Measurements from ENCODE around the gene CLEC1A.

Gene CLEC1A, protein sequence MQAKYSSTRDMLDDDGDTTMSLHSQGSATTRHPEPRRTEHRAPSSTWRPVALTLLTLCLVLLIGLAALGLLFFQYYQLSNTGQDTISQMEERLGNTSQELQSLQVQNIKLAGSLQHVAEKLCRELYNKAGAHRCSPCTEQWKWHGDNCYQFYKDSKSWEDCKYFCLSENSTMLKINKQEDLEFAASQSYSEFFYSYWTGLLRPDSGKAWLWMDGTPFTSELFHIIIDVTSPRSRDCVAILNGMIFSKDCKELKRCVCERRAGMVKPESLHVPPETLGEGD

DNA sequence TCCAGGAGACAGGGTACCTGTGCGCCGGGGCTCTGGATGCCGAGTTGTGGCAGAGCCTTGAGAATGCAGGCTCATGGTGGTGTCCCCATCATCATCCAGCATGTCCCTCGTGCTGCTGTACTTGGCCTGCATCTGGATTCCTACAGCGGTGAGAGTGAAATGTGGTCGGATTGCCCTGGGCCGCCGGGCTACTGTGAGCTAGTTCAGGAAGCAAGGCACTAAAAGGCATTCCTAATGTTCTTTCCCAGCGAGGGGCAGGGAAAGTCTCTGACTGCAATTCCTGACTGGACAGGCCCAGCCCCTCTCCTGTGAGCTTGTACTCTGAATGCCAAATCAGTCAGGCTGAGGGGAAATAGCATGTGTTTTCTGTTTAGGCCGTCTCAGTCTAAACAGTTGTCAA is at the start of gene CLEC1A:
CLEC1A (minus strand) TSS at position 195 of the 400 bp plus-strand sequence; CDS start at position 132, 63 bp downstream.
- no peak for DNase-seq

GRCh38 chr12:10147714-10148403 is 49.1 kb upstream of the CLEC1A start:
- DNase-seq: no peak

- DNase-seq: no peak
Observed at GRCh38 chr12:10142976-10143589, 44.3 kb upstream of the CLEC1A start.

DNA sequence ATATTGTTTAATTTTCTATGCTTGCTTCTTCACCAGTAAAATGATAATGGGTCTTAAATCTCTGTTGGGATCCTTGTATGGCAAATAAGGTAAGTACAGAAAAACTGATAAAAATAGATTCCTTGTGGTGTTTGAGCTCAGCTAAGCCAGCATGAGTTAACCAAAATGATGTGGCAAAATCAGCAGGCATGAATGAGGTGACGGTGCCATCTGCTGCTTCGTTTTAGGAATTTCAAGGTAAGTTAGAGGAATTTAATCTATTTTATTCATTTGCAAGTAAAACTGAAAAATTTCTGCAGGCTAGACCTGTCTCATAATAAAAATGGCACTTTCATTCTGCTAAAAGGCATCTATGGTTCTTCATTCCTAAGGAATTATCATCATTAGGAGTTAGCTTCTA is 41.2 kb upstream of the CLEC1A start:
- DNase-seq: no peak

GRCh38 chr12:10136637-10137205 is 37.9 kb upstream of the CLEC1A start:
- no peak for DNase-seq

DNA sequence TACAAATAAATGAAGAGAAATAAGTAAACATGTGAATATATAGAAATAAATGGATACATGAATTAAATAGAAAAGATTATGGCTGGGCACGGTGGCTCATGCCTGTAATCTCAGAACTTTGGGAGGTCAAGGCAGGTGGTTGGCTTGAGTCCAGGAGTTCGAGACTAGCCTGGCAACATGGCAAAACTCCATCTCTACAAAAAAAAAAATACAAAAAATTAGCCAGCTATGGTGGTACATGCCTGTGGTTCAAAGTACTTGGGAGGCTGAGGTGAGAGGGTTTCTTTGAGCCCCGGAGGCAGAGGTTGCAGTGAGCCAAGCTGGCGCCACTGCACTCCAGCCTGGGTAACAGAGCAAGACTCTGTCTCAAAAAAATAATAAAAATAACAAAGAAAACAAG is 36.3 kb upstream of the CLEC1A start:
- DNase-seq: no peak

DNA sequence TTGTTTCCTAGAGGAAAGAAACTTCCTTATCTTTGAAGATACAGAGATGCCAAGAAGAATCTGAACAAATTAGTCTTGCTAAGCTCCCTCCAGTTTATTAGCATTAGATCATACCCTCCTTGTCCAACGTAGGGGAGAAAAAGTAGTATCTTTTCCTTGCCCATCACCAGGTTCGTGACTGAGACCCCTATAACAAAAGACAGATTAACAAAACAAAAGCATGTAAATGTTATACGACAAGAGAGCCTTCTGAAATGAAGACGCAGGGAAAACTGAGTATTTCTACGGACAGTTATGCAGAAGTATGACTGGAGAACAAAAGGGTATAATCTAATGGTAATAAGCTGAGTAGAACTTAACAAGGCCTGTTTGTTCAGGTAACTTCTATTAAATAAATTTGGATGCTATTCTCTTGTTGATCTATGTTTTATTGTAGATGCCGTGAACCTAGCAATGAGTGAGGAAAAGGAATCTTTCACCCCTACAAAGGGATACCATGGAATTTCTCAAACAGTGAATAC is 34.1 kb upstream of the CLEC1A start:
- DNase-seq: no peak

DNA sequence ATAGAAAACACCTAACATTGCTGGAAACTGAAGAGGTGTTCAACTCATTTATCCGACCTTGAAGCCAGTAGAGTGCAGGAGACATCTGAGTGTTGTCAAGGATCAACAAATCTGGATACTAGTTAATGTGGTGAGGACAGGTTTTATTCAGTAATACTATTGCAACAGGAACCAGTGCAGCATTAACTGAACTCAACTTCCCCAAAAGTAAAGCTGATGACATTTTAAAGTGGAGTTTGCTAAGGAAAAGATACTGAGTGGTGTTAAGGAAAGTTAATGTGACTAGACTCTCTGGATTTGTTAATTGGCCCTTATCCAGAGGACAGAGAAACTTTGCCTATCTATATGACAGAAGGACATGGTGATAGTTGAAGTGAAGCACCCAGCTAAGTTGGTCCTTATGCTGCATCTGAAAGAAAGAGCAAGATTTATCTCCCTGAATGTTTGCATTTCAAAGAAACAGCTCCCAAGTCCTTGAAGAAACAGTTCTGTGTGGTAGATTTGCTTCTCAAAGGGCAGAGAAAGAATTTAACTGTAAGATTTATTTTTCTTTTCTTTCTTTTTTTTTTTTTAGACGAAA is 32.4 kb upstream of the CLEC1A start:
- DNase-seq: no peak

DNA sequence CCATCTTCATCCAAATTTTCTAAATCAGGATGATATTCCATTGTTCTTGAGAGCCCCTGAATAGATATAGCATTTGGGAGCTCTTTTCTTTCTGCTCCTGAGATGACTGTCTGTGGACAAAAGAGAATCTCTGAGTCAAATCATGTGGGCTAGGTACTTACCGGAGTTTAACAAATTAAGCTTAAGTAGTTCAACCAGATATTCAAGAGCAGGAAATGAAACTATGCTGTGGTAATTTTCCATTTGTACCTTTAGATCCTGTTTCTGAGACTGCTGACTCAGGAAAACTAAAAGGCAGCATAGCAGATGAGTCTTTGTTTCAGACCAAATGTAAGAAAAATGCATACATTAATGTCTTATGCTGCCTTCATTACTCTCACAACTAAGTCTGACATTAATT is 31.3 kb upstream of the CLEC1A start, which contains the start of gene CLEC7A:
CLEC7A (minus strand) TSS at position 158 of the 400 bp plus-strand sequence; CDS start at position 41, 117 bp downstream.
- no peak for DNase-seq

GRCh38 chr12:10128687-10129086 is 29.9 kb upstream of the CLEC1A start:
- DNase-seq: no peak

DNA sequence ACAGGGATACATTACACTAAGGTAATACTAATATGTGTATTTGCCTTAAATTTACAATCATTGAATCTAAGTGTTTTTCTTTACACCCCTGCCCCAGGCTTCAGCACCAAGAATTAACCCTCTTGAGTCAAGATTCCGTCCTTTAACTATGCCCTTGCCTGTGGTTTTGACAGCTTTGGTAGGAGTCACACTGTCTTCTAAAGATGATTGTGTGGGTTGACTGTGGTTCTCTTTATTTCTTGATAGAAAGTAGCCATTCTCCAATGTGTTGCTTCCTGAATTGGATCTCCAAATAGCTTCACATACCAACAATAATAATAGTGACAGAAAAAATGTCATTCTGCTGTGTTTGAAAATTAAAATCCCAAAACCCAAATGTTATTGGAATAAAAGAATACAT is 27.6 kb upstream of the CLEC1A start:
- no peak for DNase-seq

DNA sequence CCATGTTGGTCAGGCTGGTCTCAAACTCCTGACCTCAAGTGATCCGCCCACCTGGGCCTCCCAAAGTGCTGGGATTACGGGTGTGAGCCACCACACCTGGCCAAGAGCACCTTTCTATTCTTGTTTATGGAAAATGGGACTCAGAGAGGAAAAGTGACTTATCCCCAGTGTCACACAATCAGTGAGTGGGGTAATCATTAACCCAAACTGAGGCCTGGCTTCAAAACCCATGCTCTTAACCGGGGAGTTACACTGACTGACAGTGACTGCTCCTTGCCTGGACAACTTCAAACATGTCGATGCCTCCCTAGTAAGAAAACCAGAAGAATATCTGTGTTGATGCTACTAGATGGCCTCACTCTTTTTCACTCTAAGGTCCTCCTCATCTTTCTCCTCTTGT is 23.9 kb upstream of the CLEC1A start:
- DNase-seq: no peak

GRCh38 chr12:10121278-10121677 is 22.5 kb upstream of the CLEC1A start:
- DNase-seq: no peak

GRCh38 chr12:10119066-10119465 is 20.3 kb upstream of the CLEC1A start:
- no peak for DNase-seq

GRCh38 chr12:10115890-10116289 is 17.1 kb upstream of the CLEC1A start:
- DNase-seq: no peak

DNA sequence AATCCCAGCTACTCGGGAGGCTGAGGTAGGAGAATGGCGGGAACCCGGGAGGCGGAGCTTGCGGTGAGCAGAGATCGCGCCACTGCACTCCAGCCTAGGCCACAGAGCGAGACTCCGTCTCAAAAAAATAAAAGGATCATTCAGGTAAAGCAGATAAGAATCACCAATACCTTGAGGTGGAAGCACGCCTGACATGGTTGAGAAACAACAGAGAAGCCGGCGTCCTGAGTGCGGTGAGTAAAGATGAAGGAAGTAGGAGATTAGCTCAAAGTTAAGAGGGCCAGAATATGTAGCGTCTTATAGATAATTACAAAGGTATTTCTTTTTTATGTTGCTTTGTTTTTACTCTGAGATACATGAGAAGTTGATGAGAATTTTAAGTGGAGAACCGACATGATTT is 16.5 kb upstream of the CLEC1A start:
- DNase-seq: no peak

DNA sequence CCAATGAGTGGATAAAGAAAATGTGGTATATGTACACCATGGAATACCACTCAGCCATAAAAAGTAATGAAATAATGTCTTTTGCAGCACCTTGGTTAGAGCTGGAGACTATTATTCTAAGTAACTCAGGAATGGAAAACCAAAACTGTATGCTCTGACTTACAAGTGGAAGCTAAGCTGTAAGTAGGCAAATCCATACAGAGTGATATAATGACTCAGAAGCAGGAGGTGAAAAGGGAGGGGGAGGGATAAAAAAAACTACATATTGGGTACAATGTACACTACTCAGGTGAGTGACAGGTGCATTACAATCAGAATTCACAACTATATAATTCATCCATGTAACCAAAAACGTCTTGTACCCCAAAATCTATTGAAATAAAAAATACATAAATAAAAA is 15.1 kb upstream of the CLEC1A start:
- DNase-seq: no peak

DNA sequence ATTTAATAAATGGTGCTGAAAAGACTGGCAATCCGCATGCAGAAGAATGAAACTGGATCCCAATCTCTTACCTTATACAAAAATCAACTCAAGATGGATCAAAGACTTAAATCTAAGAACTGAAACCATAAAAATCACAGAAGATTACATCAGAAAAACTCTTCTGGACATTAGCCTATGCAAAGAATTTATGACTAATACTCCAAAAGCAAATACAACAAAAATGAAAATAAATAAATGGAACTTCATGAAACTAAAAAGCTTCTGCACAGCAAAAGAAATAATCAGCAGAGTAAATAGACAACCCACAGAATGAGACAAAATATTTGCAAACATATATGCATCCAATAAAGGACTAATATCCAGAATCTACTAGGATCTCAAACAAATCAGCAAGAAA is 14.3 kb upstream of the CLEC1A start:
- DNase-seq: no peak

DNA sequence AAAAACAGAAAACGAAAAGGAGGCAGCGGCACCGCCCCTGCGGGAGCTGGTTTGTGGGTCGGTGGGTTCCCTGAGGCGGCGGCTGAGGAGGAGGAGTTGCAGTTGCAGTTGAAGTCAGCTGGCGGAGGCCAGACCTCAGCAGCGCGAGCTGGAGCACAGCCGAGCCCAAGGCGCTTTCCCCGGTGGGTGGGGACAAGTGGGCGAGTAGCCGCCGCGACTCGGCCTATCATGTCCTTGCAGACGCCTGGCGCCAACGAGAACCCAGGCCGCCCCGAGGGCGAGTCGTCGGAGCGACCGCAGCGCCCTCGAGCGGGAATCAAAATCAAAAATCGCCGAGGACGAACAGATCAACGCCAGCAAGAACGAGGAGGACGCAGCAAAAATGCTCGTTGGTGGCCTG is 12.7 kb upstream of the CLEC1A start:
- DNase-seq: no peak

DNA sequence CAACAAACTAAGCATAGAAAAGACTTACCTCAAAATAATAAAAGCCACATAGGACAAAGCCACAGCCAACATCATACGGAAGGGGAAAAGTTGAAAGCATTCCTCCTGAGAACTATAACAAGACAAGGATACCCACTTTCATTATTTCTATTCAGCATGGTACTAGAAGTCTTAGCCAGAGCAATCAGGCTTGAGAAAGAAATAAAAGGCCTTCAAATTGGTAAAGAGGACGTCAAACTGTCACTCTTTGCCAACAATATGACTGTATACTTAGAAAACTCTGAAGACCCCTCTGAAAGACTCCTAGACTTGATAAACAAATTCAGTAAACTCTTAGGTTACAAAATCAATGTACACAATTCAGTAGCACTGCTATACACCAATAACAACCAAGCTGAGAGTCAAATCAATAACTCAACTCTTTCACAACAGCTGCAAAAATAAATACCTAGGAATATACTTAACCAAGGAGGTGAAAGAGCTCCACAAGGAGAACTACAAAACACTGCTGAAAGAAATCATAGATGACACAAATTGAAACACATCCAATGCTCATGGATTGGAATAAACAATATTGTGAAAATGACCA is 11.6 kb upstream of the CLEC1A start:
- no peak for DNase-seq

DNA sequence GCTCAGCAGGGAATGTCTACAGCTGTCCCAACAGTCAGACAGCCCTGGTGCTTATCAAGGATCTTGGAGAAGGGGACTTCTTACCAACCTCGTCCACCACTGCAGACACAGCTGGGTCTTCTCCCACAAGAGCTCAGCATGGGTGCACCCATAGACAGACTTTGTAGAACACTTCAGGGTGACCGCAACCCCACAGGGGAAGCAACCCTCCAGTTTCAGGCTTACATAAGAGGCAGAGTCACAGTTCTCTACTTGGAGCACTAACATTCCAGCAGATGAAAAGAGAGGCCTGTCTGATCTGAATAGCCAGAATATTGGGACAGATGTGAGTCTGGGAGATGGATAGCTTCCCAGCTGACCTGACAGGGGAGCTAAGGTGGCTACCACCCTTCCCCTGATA is 3.5 kb upstream of the CLEC1A start:
- no peak for DNase-seq

DNA sequence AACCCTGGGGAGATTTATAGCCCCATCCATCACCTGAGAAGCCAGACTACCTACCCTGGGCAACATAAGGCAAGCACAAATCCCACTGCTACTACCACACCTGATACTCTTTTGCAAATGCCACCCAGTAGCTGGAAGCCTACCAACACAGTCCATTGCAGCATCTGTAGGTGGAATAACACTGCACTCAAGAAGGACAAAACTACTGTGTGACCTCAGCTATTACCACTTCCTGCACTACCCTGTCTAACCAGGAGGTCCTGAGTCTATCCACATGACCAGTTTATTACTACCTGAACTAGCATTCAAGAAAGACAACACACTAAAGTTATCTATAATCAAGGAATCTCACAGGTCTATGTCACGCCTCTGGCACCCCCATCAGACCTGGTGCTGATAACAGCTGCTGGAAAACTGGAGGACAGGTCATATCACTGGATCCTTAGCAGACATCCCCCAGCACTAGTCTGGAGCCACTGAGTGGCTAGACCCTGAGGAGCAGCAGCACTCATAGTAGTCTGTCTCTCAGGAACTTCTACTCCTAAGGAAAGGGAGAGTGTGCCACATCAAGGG is 2.9 kb upstream of the CLEC1A start:
- DNase-seq: no peak
